Measurements from ENCODE around the gene C1orf198.
A peak's percentile ranks its signal among the peaks of the same experiment; 100 is the strongest.

Gene C1orf198

DNA sequence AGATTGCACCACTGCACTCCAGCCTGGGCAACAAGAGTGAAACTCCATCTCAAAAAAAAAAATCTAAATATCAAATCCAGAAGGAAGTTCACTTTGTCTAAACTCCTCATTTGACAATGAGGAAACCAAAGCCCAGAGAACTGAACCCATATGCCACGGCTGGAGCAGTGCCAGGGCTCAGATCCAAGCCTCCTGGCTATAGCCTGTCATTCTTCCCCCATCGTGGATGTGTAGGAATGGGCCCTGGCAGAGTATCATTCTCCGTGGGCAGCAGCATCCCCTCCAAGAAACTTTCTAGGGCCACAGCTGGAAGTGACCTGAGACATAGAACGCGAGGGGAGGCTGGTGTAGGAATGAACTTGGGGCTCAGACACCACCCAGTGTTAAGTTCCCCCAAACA, 73.9 kb downstream of the C1orf198 start:
- no peaks in the 10 kb centered on the region for H3K36me3 ChIP-seq (ENCODE audit: insufficient read depth, low read length)
- H3K27me3 ChIP-seq (ENCODE audit: insufficient read depth, low read length, poor library complexity, severe bottlenecking) = no peaks in the 10 kb centered on the region
- H3K4me3 ChIP-seq (ENCODE audit: low read length, poor library complexity, severe bottlenecking) = no peak overlapping the region
- TF ChIP-seq, protein P1, sequence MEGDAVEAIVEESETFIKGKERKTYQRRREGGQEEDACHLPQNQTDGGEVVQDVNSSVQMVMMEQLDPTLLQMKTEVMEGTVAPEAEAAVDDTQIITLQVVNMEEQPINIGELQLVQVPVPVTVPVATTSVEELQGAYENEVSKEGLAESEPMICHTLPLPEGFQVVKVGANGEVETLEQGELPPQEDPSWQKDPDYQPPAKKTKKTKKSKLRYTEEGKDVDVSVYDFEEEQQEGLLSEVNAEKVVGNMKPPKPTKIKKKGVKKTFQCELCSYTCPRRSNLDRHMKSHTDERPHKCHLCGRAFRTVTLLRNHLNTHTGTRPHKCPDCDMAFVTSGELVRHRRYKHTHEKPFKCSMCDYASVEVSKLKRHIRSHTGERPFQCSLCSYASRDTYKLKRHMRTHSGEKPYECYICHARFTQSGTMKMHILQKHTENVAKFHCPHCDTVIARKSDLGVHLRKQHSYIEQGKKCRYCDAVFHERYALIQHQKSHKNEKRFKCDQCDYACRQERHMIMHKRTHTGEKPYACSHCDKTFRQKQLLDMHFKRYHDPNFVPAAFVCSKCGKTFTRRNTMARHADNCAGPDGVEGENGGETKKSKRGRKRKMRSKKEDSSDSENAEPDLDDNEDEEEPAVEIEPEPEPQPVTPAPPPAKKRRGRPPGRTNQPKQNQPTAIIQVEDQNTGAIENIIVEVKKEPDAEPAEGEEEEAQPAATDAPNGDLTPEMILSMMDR (conservative IDR thresholded peaks at IDR 0.05; ENCODE audit: low read length) = no peak
- TF ChIP-seq EZH2phosphoT487 (IDR thresholded peaks at IDR 0.05; ENCODE audit: borderline replicate concordance) = no peak
- no peaks in the 10 kb centered on the region for H4K20me1 ChIP-seq (ENCODE audit: insufficient read depth, low read length, poor library complexity, severe bottlenecking)
- H3F3A ChIP-seq (ENCODE audit: low read depth) = no peaks in the 10 kb centered on the region
- H2AFZ ChIP-seq (ENCODE audit: low read length) = no peak overlapping the region
- no peaks in the 10 kb centered on the region for H3K9me2 ChIP-seq (replicated peaks; ENCODE audit: low read depth, low read length)
- no peak overlapping the region for H3K4me2 ChIP-seq (ENCODE audit: low read depth, low read length, poor library complexity, severe bottlenecking)
- H3K79me2 ChIP-seq (ENCODE audit: insufficient read depth, low read length) = no peaks in the 10 kb centered on the region
- H3K4me1 ChIP-seq (ENCODE audit: insufficient read depth, low read length, poor library complexity, severe bottlenecking) = no peaks in the 10 kb centered on the region
- H3K9me3 ChIP-seq (ENCODE audit: insufficient read depth, low read depth, low read length) = no peaks in the 10 kb centered on the region
- no peak overlapping the region for H3K9ac ChIP-seq (ENCODE audit: low read depth, low read length, poor library complexity, severe bottlenecking)

DNA sequence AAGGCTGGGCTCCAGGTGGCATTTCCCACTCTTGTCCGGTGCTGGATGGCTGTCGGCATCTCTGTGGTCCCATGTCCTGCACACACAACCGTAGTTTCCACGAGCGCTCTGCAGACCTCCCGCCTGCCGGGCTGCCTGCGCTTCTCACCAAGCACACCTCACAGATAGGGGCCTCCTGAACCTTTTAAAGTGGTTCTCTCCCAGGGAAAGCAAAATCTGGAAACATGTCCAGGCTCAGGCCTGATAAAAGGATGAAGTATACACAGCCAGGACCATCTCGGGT, 74.9 kb downstream of the C1orf198 start:
- H3K79me2 ChIP-seq (ENCODE audit: insufficient read depth, low read length) = no peaks in the 10 kb centered on the region

DNA sequence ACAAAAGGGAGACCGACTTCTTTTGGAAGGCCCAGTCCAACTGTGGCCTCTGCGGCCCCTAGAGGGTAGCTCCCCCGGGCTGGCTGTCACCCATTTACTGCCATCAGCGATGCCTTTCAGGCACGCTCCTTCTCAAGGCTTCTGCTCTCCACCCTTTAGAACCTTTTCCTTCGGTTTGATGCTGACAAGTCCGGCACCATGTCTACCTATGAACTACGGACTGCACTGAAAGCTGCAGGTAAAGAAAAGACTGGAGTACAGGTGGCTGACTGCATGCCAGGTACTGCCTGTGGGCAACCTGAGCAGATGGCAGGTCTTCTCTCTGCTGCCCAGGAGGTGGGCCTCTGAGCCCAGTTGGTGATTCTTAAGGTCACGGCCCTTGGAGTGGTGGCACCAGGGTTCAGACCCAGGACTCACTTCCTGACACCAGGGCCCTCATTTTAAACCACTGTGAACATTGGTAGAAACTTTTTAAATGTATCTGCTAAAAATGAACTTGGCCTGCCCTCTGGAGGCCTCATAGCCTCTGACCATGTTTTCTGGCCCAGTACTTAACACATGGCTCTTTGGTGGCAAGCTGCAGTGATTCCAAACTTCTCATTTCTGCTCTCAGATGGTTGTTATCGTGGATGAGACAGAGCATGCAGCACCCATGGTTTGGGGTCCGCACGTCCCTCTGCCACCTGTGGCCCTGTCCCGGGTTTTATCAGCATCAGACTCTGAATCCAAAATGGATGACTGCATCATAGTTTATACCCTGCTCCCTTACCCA, 75.4 kb downstream of the C1orf198 start:
- no peak overlapping the region for H3K4me3 ChIP-seq (ENCODE audit: low read length, poor library complexity, severe bottlenecking)
- no peak overlapping the region for H3K4me2 ChIP-seq (ENCODE audit: low read depth, low read length, poor library complexity, severe bottlenecking)
- no peaks in the 10 kb centered on the region for H3K27me3 ChIP-seq (ENCODE audit: insufficient read depth, low read length, poor library complexity, severe bottlenecking)
- no peaks in the 10 kb centered on the region for H4K20me1 ChIP-seq (ENCODE audit: insufficient read depth, low read length, poor library complexity, severe bottlenecking)
- H3K79me2 ChIP-seq (ENCODE audit: insufficient read depth, low read length) = no peaks in the 10 kb centered on the region
- TF ChIP-seq, protein P1 (conservative IDR thresholded peaks at IDR 0.05; ENCODE audit: low read length) = peak; percentile 31; the same call in 1 of the 2 replicates
- no peak for TF ChIP-seq EZH2phosphoT487 (IDR thresholded peaks at IDR 0.05; ENCODE audit: borderline replicate concordance)
- H2AFZ ChIP-seq (ENCODE audit: low read length) = no peak overlapping the region
- no peaks in the 10 kb centered on the region for H3K9me2 ChIP-seq (replicated peaks; ENCODE audit: low read depth, low read length)
- no peak overlapping the region for H3K9ac ChIP-seq (ENCODE audit: low read depth, low read length, poor library complexity, severe bottlenecking)
- no peaks in the 10 kb centered on the region for H3K36me3 ChIP-seq (ENCODE audit: insufficient read depth, low read length)
- no peaks in the 10 kb centered on the region for H3K4me1 ChIP-seq (ENCODE audit: insufficient read depth, low read length, poor library complexity, severe bottlenecking)
- H3F3A ChIP-seq (ENCODE audit: low read depth) = no peaks in the 10 kb centered on the region
- H3K9me3 ChIP-seq (ENCODE audit: insufficient read depth, low read depth, low read length) = no peaks in the 10 kb centered on the region

More for the DNA sequence above, 74.9 kb downstream of the C1orf198 start:
- H3F3A ChIP-seq (ENCODE audit: low read depth) = no peaks in the 10 kb centered on the region
- TF ChIP-seq, protein P1 (conservative IDR thresholded peaks at IDR 0.05; ENCODE audit: low read length) = no peak
- no peak for TF ChIP-seq EZH2phosphoT487 (IDR thresholded peaks at IDR 0.05; ENCODE audit: borderline replicate concordance)
- no peak overlapping the region for H3K9ac ChIP-seq (ENCODE audit: low read depth, low read length, poor library complexity, severe bottlenecking)
- H4K20me1 ChIP-seq (ENCODE audit: insufficient read depth, low read length, poor library complexity, severe bottlenecking) = no peaks in the 10 kb centered on the region
- no peak overlapping the region for H3K4me2 ChIP-seq (ENCODE audit: low read depth, low read length, poor library complexity, severe bottlenecking)
- H3K4me3 ChIP-seq (ENCODE audit: low read length, poor library complexity, severe bottlenecking) = no peak overlapping the region
- H3K9me3 ChIP-seq (ENCODE audit: insufficient read depth, low read depth, low read length) = no peaks in the 10 kb centered on the region
- H3K36me3 ChIP-seq (ENCODE audit: insufficient read depth, low read length) = no peaks in the 10 kb centered on the region
- H3K4me1 ChIP-seq (ENCODE audit: insufficient read depth, low read length, poor library complexity, severe bottlenecking) = no peaks in the 10 kb centered on the region
- no peaks in the 10 kb centered on the region for H3K27me3 ChIP-seq (ENCODE audit: insufficient read depth, low read length, poor library complexity, severe bottlenecking)
- H3K9me2 ChIP-seq (replicated peaks; ENCODE audit: low read depth, low read length) = no peaks in the 10 kb centered on the region
- no peak overlapping the region for H2AFZ ChIP-seq (ENCODE audit: low read length)

Measured in Loucy (cell line).